GM19351 (cell line): ENCODE data around the gene TAT.
"Not testable (repeated sequence)": the region's sequence is repeated elsewhere in the genome, so short reads cannot be mapped to it uniquely, and the experiment has no call there.

Source experiments
- ATAC-seq: cut with Tn5 transposase; IDR thresholded peaks from one replicate; pipeline ENCODE4 v1.9.1; 2021; ENCODE audit warnings: mild to moderate bottlenecking, moderate library complexity; ENCODE audit not compliant: unreplicated experiment

The TAT gene

DNA sequence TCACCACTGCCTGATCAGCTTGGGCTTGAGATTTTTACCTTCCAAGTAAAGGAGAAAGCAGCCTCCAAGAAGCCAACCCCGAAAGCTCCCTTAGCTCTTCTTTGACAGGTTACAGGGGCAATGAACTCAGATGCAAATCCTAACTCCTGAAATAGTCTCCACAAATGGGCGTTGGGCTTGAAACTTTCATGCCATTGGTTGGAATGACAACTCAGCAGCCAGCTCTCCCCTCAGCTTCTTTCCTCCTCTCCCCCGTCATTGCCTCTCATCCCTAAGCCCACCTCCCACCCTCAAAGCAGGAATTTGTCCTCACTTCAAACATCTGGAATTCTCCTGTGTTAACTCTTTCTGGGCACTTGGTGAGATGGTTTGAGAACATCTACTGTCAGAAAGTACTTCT, at the start of gene TAT:
TAT (minus strand) TSS at position 122 of the 400 bp plus-strand sequence. CDS start 677 bp downstream, outside the sequence.
- no peak for ATAC-seq

GRCh38 chr16:71626018-71626857, 49.3 kb upstream of the TAT start, which contains the start of gene MARVELD3:
TSS of gene MARVELD3 (plus strand) at chr16:71626184. CDS start at chr16:71626230, 46 bp downstream.
- no peak for ATAC-seq

DNA sequence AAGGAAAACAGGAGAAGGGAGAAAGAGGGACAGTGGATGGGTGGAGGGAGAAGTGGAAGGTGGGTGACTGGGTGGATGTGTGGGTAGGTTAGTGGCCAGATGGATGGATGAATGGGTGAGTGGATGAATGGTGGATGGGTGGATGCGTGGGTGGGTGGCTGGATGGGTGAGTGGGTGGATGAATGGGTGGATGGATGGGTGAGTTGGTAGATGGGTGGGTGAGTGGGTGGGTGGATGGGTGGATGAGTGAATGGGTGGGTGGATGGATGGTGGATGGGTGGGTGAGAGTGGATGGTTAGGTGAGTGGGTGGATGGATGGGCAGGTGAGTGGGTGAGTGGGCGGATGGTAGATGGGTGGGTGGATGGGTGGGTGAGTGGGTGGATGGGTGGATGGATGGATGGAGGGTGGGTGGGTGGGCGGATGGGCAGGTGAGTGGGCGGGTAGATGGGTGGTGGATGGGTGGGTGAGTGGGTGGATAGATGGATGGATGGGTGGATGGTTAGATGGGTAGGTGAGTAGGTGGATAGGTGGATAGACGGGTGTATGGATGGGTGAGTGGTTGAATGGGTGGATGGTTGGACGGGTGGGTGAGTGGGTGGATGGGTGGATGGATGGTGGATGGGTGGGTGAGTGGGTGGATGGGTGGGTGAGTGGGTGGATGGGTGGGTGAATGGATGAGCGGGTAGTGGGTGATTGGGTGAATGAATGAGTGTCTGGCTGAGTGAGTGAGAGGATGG, 48.4 kb upstream of the TAT start:
- ATAC-seq: no peak

- no peak for ATAC-seq
Measured at GRCh38 chr16:71623597-71623996, 46.7 kb upstream of the TAT start.

DNA sequence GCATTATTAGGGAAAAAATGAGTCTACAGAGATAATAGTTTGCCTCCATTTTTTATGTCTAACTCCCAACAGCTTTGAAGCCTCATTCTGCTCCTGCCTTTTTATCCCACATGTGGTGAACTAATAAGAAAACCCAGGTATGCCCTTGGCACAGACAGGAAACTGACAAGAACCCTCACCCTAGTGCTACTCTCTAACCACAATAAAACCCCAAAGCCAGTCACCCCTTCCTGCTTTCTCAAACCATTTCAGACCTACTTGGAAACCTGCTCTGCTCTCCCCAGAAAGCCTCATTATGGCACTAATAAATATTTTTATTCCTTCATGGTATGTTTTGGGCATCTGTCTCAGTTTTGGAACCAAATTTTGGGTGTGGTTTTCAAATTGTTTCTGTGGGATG, 45.2 kb upstream of the TAT start:
- no peak for ATAC-seq

- ATAC-seq: no peak
Measured at GRCh38 chr16:71618429-71618828, 41.5 kb upstream of the TAT start.

- not testable (repeated sequence) for ATAC-seq
Measured at GRCh38 chr16:71614956-71615355, 38.1 kb upstream of the TAT start.

DNA sequence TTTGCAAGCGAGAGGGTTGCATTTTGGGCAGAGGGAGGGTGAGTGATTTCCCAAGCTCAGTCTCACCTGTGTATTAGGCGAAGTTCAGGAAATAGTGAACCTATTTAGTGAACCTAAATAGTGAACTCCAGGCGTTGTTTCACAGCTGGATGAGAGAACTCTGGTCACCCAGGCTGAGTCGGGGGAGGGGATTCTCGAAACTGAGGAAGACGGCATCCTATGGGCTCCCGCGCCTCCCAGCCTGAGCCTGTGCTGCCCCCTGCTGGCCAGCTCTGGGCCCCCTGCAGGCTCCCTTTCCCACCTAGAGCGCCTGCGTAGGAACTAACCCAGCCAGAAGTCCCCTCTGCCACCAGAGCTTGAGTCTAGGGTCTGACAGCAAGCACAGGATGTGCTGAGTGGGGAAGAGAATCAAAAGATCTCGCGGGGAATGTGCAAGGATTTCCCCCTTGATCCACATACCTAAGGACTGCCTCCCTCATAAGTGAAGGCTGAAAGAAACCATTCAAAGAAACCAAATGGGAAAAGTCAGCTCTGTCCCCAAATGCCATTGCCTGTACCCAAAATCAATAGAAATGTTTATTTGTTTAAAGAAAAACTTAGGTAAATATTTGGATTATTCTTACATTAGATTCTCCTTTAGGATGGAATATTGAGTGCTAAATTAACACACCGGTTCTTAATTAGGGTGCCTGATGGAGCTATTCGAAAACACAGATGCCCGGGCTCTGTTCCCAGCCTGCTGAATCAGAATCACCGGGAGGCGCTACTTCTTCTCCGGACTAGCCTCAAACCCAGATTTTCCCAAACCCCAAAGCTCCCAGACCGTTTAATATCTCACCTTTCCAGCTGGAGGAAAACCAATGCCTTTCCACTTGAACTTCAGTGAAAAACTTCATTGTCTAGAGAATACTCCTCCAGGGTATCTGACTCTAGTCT, 34.3 kb upstream of the TAT start:
- peak; percentile 60 for ATAC-seq

DNA sequence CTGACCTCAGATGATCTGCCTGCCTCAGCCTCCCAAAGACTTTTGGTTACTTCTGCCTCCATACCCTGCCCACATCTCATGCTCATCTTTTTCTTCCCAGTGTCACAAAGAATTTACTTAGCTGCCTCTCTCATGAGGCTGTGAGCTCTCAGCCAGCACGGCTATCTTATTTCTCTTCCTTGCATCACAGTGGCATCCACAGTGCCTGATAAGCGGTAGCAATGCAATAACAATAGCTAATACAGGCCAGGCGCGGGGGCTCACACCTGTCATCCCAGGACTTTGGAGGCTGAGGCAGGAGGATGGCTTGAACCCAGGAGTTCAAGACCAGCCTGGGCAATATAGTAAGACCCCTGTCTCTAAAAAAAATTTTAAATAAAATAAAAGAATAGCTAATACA, 33.6 kb upstream of the TAT start:
- no peak for ATAC-seq

GRCh38 chr16:71609066-71609465, 32.2 kb upstream of the TAT start:
- ATAC-seq: no peak

- no peak for ATAC-seq
Measured at GRCh38 chr16:71600822-71601221, 23.9 kb upstream of the TAT start.

DNA sequence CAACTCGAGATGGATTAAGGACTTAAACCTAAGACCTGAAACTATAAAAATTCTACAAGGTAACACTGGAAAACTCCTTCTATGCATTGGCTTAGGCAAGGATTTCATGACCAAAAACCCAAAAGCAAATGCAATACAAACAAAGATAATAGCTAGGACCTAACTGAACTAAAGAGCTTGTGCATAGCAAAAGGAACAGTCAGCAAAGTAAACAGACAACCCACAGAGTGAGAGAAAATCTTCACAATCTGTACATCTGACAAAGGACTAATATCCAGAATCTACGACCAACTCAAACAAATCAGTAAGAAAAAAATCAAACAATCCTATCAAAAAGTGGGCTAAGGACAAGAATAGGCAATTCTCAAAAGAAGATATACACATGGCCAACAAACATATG, 21.5 kb upstream of the TAT start:
- not testable (repeated sequence) for ATAC-seq

GRCh38 chr16:71595340-71595826, 18.5 kb upstream of the TAT start:
- not testable (repeated sequence) for ATAC-seq

DNA sequence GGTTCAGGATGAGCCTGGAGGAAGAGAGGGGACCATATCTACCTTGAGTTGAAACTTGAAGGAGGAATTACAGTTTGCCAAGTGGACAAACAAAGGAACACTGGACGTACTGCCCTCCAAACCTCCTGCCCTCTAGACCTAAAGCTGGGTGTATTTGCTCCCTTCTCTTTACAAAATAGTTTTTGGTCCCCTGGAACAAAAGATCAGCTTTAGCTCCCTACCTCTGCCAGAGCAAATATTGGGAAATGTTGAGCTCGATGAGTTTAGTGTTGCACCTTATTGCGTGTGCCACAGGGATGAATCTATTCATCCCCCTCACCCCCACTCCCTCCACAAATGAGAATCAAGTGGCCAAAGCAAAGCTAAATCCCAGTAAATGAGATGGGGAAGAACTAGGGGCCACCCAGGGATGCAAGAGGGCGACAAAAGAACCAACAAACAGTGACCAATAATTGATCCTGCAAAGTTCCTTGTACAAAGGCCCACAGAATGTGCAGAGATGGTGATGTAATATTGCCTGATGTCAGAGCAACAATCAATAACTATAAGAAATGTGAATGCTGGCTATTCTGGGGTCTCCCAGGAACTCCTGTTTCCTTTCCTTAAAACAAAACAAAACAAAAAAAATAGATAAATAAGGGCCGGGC, 17.2 kb upstream of the TAT start:
- no peak for ATAC-seq

DNA sequence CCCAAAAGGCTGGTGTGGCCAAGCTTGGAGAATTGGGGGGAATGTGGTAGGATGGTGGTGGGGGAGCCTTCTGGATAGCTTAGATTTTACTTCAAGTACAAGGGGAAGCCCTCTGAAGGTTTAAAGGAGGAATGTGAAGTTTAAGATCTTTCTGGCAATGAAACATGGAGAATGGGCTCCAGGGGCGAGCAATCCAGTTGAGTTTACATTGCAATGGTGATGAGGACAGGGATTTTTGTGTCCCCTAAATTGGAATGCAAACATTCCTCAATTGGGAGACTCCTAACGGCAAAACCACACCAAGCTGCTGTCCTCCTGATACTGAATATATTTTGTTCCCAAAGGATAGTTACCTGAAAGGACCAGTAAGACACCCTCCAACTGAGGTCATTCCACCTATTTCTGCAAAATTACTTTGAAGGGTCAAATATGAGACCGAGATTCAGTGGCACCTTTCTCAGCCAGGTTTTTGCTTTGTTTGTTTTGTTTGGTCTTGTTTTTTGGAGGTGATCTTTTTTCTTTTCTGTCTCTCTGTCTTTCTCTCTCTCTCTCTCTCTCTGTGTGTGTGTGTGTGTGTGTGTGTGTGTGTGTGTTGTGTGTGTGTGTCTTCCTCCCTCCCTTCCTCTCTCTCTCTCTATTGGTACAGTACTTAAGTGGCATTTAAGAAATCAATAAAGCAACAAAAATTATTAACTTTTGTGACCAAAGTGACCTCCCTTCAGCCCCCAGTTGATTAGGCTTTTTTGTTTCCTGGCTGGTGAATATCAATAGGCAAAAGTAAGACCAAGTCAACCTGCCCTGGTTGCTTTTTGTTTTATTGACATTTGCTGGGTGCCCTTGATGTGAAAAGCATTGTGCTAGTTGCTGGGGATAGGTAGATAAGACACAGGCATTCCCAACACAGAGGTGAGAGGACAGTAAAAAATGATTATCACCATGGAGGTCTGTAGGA, 16.4 kb upstream of the TAT start:
- ATAC-seq: no peak

- no peak for ATAC-seq
Measured at GRCh38 chr16:71591917-71592316, 15.0 kb upstream of the TAT start.

- ATAC-seq: no peak
Measured at GRCh38 chr16:71590584-71590983, 13.7 kb upstream of the TAT start.

- not testable (repeated sequence) for ATAC-seq
Measured at GRCh38 chr16:71590071-71590470, 13.2 kb upstream of the TAT start.

DNA sequence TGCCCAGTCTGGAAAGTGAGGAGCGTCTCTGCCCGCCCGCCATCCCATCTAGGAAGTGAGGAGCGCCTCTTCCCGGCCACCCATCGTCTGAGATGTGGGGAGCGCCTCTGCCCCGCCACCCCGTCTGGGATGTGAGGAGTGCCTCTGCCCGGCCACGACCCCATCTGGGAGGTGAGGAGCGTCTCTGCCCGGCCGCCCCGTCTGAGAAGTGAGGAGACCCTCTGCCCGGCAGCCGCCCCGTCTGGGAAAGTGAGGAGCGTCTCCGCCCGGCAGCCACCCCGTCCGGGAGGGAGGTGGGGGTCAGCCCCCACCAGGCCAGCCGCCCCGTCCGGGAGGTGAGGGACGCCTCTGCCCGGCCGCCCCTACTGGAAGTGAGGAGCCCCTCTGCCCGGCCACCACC, 12.4 kb upstream of the TAT start:
- ATAC-seq: not testable (repeated sequence)
